ENCODE results near the gene KLHL1.

KLHL1 gene

DNA sequence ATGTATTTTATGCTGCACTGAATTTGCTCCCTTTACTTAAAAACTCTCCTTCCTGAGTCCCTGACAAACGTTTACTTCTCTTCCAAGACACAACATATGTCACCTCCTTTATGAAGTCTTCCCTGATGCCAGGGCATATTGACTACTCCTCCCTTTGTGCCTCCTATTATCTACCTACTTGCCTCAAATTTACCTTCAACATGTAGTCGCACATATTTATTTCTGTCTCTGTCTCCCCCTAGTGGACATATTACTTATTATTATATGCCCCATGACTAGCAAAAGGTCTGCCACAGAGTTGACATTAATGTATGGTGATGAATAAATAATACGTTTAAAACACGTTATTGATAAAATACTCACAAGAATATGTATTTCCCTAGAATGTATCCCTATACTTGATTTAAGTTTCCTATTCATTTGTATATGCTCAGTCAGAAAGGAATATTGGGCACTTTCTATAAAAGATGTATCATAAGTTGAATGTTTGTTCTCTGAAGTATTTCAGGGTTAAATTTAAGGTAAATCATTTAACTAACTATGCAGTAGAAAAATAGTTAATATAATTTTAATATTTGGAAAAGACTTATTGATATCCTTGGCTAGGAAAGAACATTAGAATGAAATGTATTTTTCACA lies 250.9 kb downstream of the KLHL1 start:
- CTCF ChIA-PET = no interaction called here
- TF ChIP-seq HOXC10 (CRISPR knock-in tag; IDR thresholded peaks at IDR 0.05) (no peak), ZNF596 (tag by site-specific recombination; IDR thresholded peaks at IDR 0.05) (no peak), ZNF654 (tag by site-specific recombination; IDR thresholded peaks at IDR 0.05; ENCODE audit: low read depth) (peak; percentile 73), TRIM28 (IDR thresholded peaks at IDR 0.05; ENCODE audit: borderline replicate concordance, low read length) (0 out of 2 replicates have a peak, but pooled peaks have one; percentile 44), SCRT2 (tag by site-specific recombination; IDR thresholded peaks at IDR 0.05) (peak; percentile 63; the same call in 1 of the 2 replicates)
- TF ChIP-seq, protein P1, sequence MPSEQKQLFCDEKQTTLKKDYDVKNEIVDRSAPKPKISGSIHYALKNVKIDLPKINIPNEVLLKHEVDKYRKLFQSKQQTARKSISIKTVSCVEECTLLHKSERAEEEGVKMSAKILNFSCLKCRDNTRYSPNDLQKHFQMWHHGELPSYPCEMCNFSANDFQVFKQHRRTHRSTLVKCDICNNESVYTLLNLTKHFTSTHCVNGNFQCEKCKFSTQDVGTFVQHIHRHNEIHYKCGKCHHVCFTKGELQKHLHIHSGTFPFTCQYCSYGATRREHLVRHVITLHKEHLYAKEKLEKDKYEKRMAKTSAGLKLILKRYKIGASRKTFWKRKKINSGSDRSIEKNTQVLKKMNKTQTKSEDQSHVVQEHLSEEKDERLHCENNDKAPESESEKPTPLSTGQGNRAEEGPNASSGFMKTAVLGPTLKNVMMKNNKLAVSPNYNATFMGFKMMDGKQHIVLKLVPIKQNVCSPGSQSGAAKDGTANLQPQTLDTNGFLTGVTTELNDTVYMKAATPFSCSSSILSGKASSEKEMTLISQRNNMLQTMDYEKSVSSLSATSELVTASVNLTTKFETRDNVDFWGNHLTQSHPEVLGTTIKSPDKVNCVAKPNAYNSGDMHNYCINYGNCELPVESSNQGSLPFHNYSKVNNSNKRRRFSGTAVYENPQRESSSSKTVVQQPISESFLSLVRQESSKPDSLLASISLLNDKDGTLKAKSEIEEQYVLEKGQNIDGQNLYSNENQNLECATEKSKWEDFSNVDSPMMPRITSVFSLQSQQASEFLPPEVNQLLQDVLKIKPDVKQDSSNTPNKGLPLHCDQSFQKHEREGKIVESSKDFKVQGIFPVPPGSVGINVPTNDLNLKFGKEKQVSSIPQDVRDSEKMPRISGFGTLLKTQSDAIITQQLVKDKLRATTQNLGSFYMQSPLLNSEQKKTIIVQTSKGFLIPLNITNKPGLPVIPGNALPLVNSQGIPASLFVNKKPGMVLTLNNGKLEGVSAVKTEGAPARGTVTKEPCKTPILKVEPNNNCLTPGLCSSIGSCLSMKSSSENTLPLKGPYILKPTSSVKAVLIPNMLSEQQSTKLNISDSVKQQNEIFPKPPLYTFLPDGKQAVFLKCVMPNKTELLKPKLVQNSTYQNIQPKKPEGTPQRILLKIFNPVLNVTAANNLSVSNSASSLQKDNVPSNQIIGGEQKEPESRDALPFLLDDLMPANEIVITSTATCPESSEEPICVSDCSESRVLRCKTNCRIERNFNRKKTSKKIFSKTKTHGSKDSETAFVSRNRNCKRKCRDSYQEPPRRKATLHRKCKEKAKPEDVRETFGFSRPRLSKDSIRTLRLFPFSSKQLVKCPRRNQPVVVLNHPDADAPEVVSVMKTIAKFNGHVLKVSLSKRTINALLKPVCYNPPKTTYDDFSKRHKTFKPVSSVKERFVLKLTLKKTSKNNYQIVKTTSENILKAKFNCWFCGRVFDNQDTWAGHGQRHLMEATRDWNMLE (tag by site-specific recombination; conservative IDR thresholded peaks at IDR 0.05; ENCODE audit: low read depth) = no peak

DNA sequence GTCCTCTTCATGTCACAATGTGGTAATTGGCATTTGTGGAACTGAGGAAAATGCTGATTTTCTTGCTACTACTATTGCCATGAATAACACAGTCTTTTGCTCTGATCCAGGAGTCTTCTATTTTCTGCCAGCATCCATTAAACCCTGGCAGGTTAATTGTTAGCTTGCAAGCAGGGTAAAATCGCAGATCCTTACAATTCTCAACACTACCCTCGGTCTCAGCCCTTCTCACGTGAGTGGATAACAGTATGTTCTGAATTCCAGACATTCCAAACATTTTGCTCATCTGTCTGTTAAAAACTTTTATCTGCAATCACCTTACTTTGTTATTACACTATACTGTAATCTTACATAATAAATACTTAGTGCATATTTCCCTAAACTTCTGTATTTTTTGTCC lies 251.9 kb downstream of the KLHL1 start:
- CTCF ChIA-PET = interaction anchor here (1.7 kb wide), 1 partner anchor 318 kb away, joined by 4 read pairs; no protein-coding TSS in a partner anchor
- POLR2A ChIA-PET = no interaction called here
- H3K27ac ChIP-seq (ENCODE audit: extremely low read depth, low read depth, low read length) = no peak overlapping the region
- H3K4me1 ChIP-seq (ENCODE audit: control insufficient read depth, insufficient read depth, low read length) = no peaks in the 10 kb centered on the region
- no peaks in the 10 kb centered on the region for H3K9me3 ChIP-seq (ENCODE audit: control insufficient read depth, insufficient read depth, low read depth, low read length)
- no peaks in the 10 kb centered on the region for H3K36me3 ChIP-seq (ENCODE audit: control insufficient read depth in 2 of 2, insufficient read depth in 1 of 2, low read length in 2 of 2)
- H3K4me3 ChIP-seq (ENCODE audit: low read depth, low read length) = no peak overlapping the region
- no peak for TF ChIP-seq ZNF292 (tag by site-specific recombination; IDR thresholded peaks at IDR 0.05; ENCODE audit: borderline replicate concordance, low read depth)

More for the DNA sequence above, 250.9 kb downstream of the KLHL1 start:
- no peak overlapping the region for H3K4me3 ChIP-seq (ENCODE audit: low read depth, low read length)
- H3K36me3 ChIP-seq (ENCODE audit: control insufficient read depth in 2 of 2, insufficient read depth in 1 of 2, low read length in 2 of 2) = no peaks in the 10 kb centered on the region
- H3K9me3 ChIP-seq (ENCODE audit: control insufficient read depth, insufficient read depth, low read depth, low read length) = no peaks in the 10 kb centered on the region
- no peaks in the 10 kb centered on the region for H3K4me1 ChIP-seq (ENCODE audit: control insufficient read depth, insufficient read depth, low read length)
- POLR2A ChIA-PET = no interaction called here
- H3K27ac ChIP-seq (ENCODE audit: extremely low read depth, low read depth, low read length) = no peak overlapping the region

DNA sequence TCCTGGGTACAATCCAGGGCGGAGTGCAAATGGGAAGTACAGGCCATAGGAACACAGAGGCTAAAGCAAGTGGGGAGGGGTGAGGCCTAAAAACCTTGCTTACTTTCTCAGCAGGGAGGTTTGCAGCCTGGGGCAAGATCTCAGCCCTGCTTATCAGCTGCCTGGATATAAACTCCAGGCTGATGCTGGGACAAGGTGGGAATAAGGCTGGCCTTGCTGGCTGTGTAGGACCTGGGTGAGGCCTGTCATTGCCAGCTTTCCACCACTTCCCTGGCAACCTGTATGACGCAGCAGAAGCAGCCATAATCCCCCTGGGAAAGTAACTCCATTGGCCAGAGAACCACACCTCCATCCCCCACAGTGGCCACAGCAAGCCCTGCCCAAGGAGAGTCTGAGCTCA lies 279.7 kb downstream of the KLHL1 start:
- H3K4me1 ChIP-seq (ENCODE audit: control insufficient read depth, insufficient read depth, low read length) = no peaks in the 10 kb centered on the region
- TF ChIP-seq SETDB1 (IDR thresholded peaks at IDR 0.05; ENCODE audit: insufficient read length, low read length) (peak; percentile 23), TRIM28 (IDR thresholded peaks at IDR 0.05; ENCODE audit: borderline replicate concordance, low read length) (peak; percentile 98; the same call in 1 of the 2 replicates), ZNF792 (tag by site-specific recombination; IDR thresholded peaks at IDR 0.05) (no peak)
- TF ChIP-seq, protein P2, sequence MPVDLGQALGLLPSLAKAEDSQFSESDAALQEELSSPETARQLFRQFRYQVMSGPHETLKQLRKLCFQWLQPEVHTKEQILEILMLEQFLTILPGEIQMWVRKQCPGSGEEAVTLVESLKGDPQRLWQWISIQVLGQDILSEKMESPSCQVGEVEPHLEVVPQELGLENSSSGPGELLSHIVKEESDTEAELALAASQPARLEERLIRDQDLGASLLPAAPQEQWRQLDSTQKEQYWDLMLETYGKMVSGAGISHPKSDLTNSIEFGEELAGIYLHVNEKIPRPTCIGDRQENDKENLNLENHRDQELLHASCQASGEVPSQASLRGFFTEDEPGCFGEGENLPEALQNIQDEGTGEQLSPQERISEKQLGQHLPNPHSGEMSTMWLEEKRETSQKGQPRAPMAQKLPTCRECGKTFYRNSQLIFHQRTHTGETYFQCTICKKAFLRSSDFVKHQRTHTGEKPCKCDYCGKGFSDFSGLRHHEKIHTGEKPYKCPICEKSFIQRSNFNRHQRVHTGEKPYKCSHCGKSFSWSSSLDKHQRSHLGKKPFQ (tag by site-specific recombination; IDR thresholded peaks at IDR 0.05) = 0 out of 2 replicates have a peak, but pooled peaks have one; percentile 49
- no peaks in the 10 kb centered on the region for H3K9me3 ChIP-seq (ENCODE audit: control insufficient read depth, insufficient read depth, low read depth, low read length)
- H3K36me3 ChIP-seq (ENCODE audit: control insufficient read depth in 2 of 2, insufficient read depth in 1 of 2, low read length in 2 of 2) = no peaks in the 10 kb centered on the region
- H3K27ac ChIP-seq (ENCODE audit: extremely low read depth, low read depth, low read length) = no peak overlapping the region
- POLR2A ChIA-PET = no interaction called here
- CTCF ChIA-PET = no interaction called here
- H3K4me3 ChIP-seq (ENCODE audit: low read depth, low read length) = no peak overlapping the region

DNA sequence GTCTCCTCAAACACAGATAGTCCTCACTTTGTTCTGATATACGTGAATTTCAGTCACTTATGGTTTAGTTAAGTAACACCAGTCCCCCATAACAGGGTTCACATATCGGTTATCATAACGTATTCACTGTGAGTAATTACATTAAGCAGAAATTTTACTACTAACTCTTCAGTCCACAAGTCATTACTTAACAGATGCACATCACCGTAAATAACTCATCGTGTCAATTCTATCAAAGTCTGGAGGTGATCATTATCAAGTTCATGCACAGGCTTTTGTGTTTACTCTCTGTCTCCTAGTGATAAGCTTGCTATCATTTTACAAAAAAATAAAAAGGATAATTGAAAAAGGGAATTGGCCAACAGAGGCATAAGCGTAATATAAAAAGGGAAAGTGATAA lies 288.1 kb downstream of the KLHL1 start:
- no peaks in the 10 kb centered on the region for H3K4me1 ChIP-seq (ENCODE audit: control insufficient read depth, insufficient read depth, low read length)
- H3K9me3 ChIP-seq (ENCODE audit: control insufficient read depth, insufficient read depth, low read depth, low read length) = no peaks in the 10 kb centered on the region
- no peak overlapping the region for H3K27ac ChIP-seq (ENCODE audit: extremely low read depth, low read depth, low read length)
- CTCF ChIA-PET = no interaction called here
- POLR2A ChIA-PET = no interaction called here
- no peaks in the 10 kb centered on the region for H3K36me3 ChIP-seq (ENCODE audit: control insufficient read depth in 2 of 2, insufficient read depth in 1 of 2, low read length in 2 of 2)
- no peak overlapping the region for H3K4me3 ChIP-seq (ENCODE audit: low read depth, low read length)
- no peak for TF ChIP-seq ZNF473 (tag by site-specific recombination; IDR thresholded peaks at IDR 0.05)
- 0 out of 2 replicates have a peak, but pooled peaks have one; percentile 48 for TF ChIP-seq ZNF843 (tag by site-specific recombination; IDR thresholded peaks at IDR 0.05)
- TF ChIP-seq OVOL3 (tag by site-specific recombination; IDR thresholded peaks at IDR 0.05) = 0 out of 2 replicates have a peak, but pooled peaks have one; percentile 47
- TF ChIP-seq FEZF1 (tag by site-specific recombination; IDR thresholded peaks at IDR 0.05) = peak; percentile 82
- no peak for TF ChIP-seq ZNF777 (tag by site-specific recombination; IDR thresholded peaks at IDR 0.05; ENCODE audit: borderline replicate concordance)
- peak; percentile 23; the same call in 1 of the 2 replicates for TF ChIP-seq TRIM28 (IDR thresholded peaks at IDR 0.05; ENCODE audit: borderline replicate concordance, low read length)
- TF ChIP-seq, protein P3, sequence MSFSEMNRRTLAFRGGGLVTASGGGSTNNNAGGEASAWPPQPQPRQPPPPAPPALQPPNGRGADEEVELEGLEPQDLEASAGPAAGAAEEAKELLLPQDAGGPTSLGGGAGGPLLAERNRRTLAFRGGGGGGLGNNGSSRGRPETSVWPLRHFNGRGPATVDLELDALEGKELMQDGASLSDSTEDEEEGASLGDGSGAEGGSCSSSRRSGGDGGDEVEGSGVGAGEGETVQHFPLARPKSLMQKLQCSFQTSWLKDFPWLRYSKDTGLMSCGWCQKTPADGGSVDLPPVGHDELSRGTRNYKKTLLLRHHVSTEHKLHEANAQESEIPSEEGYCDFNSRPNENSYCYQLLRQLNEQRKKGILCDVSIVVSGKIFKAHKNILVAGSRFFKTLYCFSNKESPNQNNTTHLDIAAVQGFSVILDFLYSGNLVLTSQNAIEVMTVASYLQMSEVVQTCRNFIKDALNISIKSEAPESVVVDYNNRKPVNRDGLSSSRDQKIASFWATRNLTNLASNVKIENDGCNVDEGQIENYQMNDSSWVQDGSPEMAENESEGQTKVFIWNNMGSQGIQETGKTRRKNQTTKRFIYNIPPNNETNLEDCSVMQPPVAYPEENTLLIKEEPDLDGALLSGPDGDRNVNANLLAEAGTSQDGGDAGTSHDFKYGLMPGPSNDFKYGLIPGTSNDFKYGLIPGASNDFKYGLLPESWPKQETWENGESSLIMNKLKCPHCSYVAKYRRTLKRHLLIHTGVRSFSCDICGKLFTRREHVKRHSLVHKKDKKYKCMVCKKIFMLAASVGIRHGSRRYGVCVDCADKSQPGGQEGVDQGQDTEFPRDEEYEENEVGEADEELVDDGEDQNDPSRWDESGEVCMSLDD (tag by site-specific recombination; IDR thresholded peaks at IDR 0.05) = no peak
- TF ChIP-seq ZNF76 (tag by site-specific recombination; IDR thresholded peaks at IDR 0.05; ENCODE audit: borderline replicate concordance, low read depth) = no peak
- no peak for TF ChIP-seq ZNF514 (tag by site-specific recombination; IDR thresholded peaks at IDR 0.05)

Data from HEK293 (cell line).